Liver (tissue), 9 donors: ENCODE results near the gene ZNRD2. TPM values are rescaled to one million over a fixed set of nuclear protein-coding genes. Genes with fewer than 3 reads are reported as not detected.

Experiments
- DNase-seq: peaks from one replicate; pipeline ENCODE4 v3.0.0-alpha.2; 2017; ENCODE audit warnings: low spot score
- H3K27ac ChIP-seq, 2 donors: one replicate each; pipeline ENCODE4 v1.7.0; 2013; ENCODE audit warnings: inconsistent platforms in 2 of 2, low read length in 2 of 2, control low read depth in 1 of 2, low read depth in 1 of 2, mild to moderate bottlenecking in 1 of 2
- H3K27me3 ChIP-seq, 4 donors: one replicate each; pipeline versions ENCODE4 v1.6.1 to v1.7.0; 2013; ENCODE audit warnings: low read length in 3 of 4, inconsistent platforms in 1 of 4, mild to moderate bottlenecking in 1 of 4, moderate library complexity in 1 of 4; ENCODE audit not compliant: control insufficient read depth in 4 of 4, insufficient read depth in 4 of 4
- H3K36me3 ChIP-seq, 4 donors: one replicate each; pipeline versions ENCODE4 v1.6.1 to v1.7.0; 2013; ENCODE audit warnings: low read length in 3 of 4, mild to moderate bottlenecking in 3 of 4, low read depth in 1 of 4, moderate library complexity in 1 of 4; ENCODE audit not compliant: control insufficient read depth in 4 of 4, insufficient read depth in 3 of 4
- H3K4me1 ChIP-seq, 4 donors: one replicate each; pipeline versions ENCODE4 v1.6.1 to v1.7.0; 2013; ENCODE audit warnings: low read length in 3 of 4, mild to moderate bottlenecking in 3 of 4, moderate library complexity in 1 of 4; ENCODE audit not compliant: control insufficient read depth in 4 of 4, insufficient read depth in 4 of 4
- H3K4me3 ChIP-seq, 3 donors: one replicate each; pipeline versions ENCODE4 v1.6.1 to v1.7.0; 2013; ENCODE audit warnings: low read length in 3 of 3, control low read depth in 1 of 3, low read depth in 1 of 3, mild to moderate bottlenecking in 1 of 3
- H3K9ac ChIP-seq, 2 donors: one replicate each; pipeline ENCODE4 v1.7.0; 2013; ENCODE audit warnings: low read length in 2 of 2, mild to moderate bottlenecking in 2 of 2, moderate library complexity in 2 of 2, control low read depth in 1 of 2, low read depth in 1 of 2
- H3K9me3 ChIP-seq, 4 donors: one replicate each; pipeline versions ENCODE4 v1.6.1 to v1.7.0; 2013; ENCODE audit warnings: low read length in 3 of 4; ENCODE audit not compliant: control insufficient read depth in 4 of 4
- ATF3 ChIP-seq: IDR thresholded peaks from 2 replicates; pipeline ENCODE4 v1.6.1; 2016; ENCODE audit warnings: antibody characterized with exemption
- FOXA1 ChIP-seq: IDR thresholded peaks from 2 replicates; pipeline ENCODE4 v1.6.1; 2016; ENCODE audit warnings: antibody characterized with exemption
- FOXA2 ChIP-seq: IDR thresholded peaks from 2 replicates; pipeline ENCODE4 v1.6.1; 2016; ENCODE audit warnings: antibody characterized with exemption
- GABPA ChIP-seq, 2 donors: IDR thresholded peaks in 1 of 2; conservative IDR thresholded peaks in 1 of 2; 2 replicates each; pipeline ENCODE4 v1.6.1; 2016; ENCODE audit warnings: antibody characterized with exemption in 2 of 2, mild to moderate bottlenecking in 1 of 2, moderate library complexity in 1 of 2
- HNF4A ChIP-seq, 2 donors: conservative IDR thresholded peaks; 2 replicates each; pipeline ENCODE4 v1.6.1; 2016; ENCODE audit warnings: antibody characterized with exemption in 2 of 2, mild to moderate bottlenecking in 2 of 2
- HNF4G ChIP-seq: IDR thresholded peaks from 2 replicates; pipeline ENCODE4 v1.6.1; 2016; ENCODE audit warnings: antibody characterized with exemption
- JUND ChIP-seq, 2 donors: IDR thresholded peaks; 2 replicates each; pipeline ENCODE4 v1.6.1; 2016; ENCODE audit warnings: antibody characterized with exemption in 2 of 2
- MAX ChIP-seq: IDR thresholded peaks from 2 replicates; pipeline ENCODE4 v1.6.1; 2016; ENCODE audit warnings: antibody characterized with exemption
- NR2F2 ChIP-seq: IDR thresholded peaks from 2 replicates; pipeline ENCODE4 v1.6.1; 2016; ENCODE audit warnings: antibody characterized with exemption
- RAD21 ChIP-seq, 2 donors: IDR thresholded peaks; 2 replicates each; pipeline ENCODE4 v1.6.1; 2016; ENCODE audit warnings: antibody characterized with exemption in 2 of 2, mild to moderate bottlenecking in 2 of 2
- RXRA ChIP-seq, 2 donors: IDR thresholded peaks; 2 replicates each; pipeline ENCODE4 v1.6.1; 2017 to 2018; ENCODE audit warnings: antibody characterized with exemption in 2 of 2, mild to moderate bottlenecking in 1 of 2
- TAF1 ChIP-seq: conservative IDR thresholded peaks from 2 replicates; pipeline ENCODE4 v1.6.1; 2016; ENCODE audit warnings: antibody characterized with exemption, mild to moderate bottlenecking
- YY1 ChIP-seq: IDR thresholded peaks from 2 replicates; pipeline ENCODE4 v1.6.1; 2016; ENCODE audit warnings: antibody characterized with exemption, mild to moderate bottlenecking
- ZBTB33 ChIP-seq: IDR thresholded peaks from 2 replicates; pipeline ENCODE4 v1.6.1; 2016; ENCODE audit warnings: antibody characterized with exemption
- WGBS: extraction: QIAGEN DNeasy Blood & Tissue Kit; methylation state at CpG from one replicate; pipeline ENCODE4 v1.1.7; 2013; 5-methylcytosine and 5-hydroxymethylcytosine counted together
- polyA plus RNA-seq, 2 donors: library from polyadenylated mRNA; stranded (reverse) in 1 of 2; unstranded in 1 of 2; fragments of 200-250 nt in 1 of 2; fragments of >200 nt in 1 of 2; fragmentation: Nextera tagmentation in 1 of 2; extraction: Ambion mirVana in 1 of 2; gene quantifications; one replicate each; pipeline versions ENCODE4 v1.2.1 to v1.2.3, GENCODE V29; 2013 to 2015
- total RNA-seq, 2 donors: library from RNA; depleted of rRNA; stranded (reverse); fragments of >200 nt; gene quantifications; one replicate each; pipeline ENCODE4 v1.2.3, GENCODE V29; 2014
- donor health status: healthy.
- donor health status: healthy.
- donor health status: healthy.
- donor health status: healthy.
- donor health status: healthy.

Gene ZNRD2
- total and polyA plus RNA-seq, 4 donors, result 18.2 to 39.5 (median 28.0) TPM

- Histone ChIP-seq H3K27ac (no peak overlapping the region), H3K9me3 (no peaks in the 10 kb centered on the region), H3K36me3 (peaks cover 3 to 28% (median 19%) of the 10 kb centered on the region in 4 donors), H3K9ac (no peak overlapping the region), H3K4me3 (no peak overlapping the region), H3K27me3 (no peaks in the 10 kb centered on the region), H3K4me1 (peaks cover 7 to 25% (median 18%) of the 10 kb centered on the region in 4 donors)
- 85% methylated on average over 18 of the region's 18 CpGs for WGBS
- no peak for DNase-seq
- TF ChIP-seq ATF3 (no peak), RXRA (IDR thresholded peaks at IDR 0.05) (no peak), JUND (IDR thresholded peaks at IDR 0.05) (no peak), YY1 (no peak), FOXA2 (no peak), TAF1 (no peak), FOXA1 (no peak), RAD21 (IDR thresholded peaks at IDR 0.05) (no peak), MAX (no peak), NR2F2 (no peak), HNF4G (no peak), ZBTB33 (no peak)
These were observed 32.6 kb upstream of the ZNRD2 start for GRCh38 chr11:65537620-65538231.

GRCh38 chr11:65538232-65538914 lies 31.9 kb upstream of the ZNRD2 start:
- Histone ChIP-seq H3K27ac (no peak overlapping the region), H3K36me3 (peaks cover 3 to 28% (median 16%) of the 10 kb centered on the region in 4 donors), H3K4me3 (no peak overlapping the region), H3K9me3 (no peaks in the 10 kb centered on the region), H3K27me3 (no peaks in the 10 kb centered on the region), H3K4me1 (peaks cover 7 to 24% (median 17%) of the 10 kb centered on the region in 4 donors), H3K9ac (no peak overlapping the region)
- no peak for TF ChIP-seq ATF3
- no peak for TF ChIP-seq FOXA2
- no peak for TF ChIP-seq GABPA (IDR thresholded peaks at IDR 0.05 in 1 of 2, conservative IDR thresholded peaks at IDR 0.05 in 1 of 2)
- TF ChIP-seq HNF4A (conservative IDR thresholded peaks at IDR 0.05), result no peak
- TF ChIP-seq RXRA (IDR thresholded peaks at IDR 0.05), result no peak
- WGBS, result 87% methylated on average over 43 of the region's 43 CpGs
- DNase-seq, result no peak
